Measurements from ENCODE around the gene GCDH. TPM values are rescaled to one million over a fixed set of nuclear protein-coding genes. Genes with fewer than 3 reads are reported as not detected.

GCDH gene
- total and polyA plus RNA-seq, 2 donors from 2014 or later: 21.9 to 45.6 TPM

- DNase-seq: peak in 1 of 5 donors; percentile 29
- TF ChIP-seq, protein P1, sequence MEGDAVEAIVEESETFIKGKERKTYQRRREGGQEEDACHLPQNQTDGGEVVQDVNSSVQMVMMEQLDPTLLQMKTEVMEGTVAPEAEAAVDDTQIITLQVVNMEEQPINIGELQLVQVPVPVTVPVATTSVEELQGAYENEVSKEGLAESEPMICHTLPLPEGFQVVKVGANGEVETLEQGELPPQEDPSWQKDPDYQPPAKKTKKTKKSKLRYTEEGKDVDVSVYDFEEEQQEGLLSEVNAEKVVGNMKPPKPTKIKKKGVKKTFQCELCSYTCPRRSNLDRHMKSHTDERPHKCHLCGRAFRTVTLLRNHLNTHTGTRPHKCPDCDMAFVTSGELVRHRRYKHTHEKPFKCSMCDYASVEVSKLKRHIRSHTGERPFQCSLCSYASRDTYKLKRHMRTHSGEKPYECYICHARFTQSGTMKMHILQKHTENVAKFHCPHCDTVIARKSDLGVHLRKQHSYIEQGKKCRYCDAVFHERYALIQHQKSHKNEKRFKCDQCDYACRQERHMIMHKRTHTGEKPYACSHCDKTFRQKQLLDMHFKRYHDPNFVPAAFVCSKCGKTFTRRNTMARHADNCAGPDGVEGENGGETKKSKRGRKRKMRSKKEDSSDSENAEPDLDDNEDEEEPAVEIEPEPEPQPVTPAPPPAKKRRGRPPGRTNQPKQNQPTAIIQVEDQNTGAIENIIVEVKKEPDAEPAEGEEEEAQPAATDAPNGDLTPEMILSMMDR (IDR thresholded peaks at IDR 0.05; ENCODE audit: borderline replicate concordance, extremely low read depth, insufficient read depth): no peak
- FAIRE-seq: no peak
Observed at GRCh38 chr19:12858041-12858928, 32.7 kb upstream of the GCDH start.

DNA sequence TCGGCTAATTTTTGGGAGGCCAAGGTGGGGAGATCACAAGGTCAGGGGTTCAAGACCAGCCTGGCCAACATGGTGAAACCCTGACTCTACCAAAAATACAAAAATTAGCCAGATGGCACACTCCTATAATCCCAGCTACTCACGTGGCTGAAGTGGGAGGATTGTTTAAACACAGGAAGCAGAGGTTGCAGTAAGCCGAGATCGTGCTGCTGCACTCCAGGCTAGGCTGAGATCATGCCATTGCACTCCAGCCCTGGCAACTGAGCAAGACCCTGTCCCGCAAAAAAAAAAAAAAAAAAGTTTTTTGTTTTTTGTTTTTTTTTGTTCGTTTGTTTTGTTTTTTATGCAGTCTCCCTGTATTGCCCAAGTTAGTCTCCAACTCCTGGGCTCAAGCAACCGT, 31.4 kb upstream of the GCDH start:
- Histone ChIP-seq H3K4me1 (ENCODE audit: control insufficient read depth in 2 of 3, insufficient read depth in 2 of 3, low read depth in 1 of 3, low read length in 3 of 3) (no peaks in the 10 kb centered on the region), H3K9me3 (ENCODE audit: control insufficient read depth in 2 of 3, insufficient read depth in 1 of 3, low read length in 3 of 3) (no peaks in the 10 kb centered on the region), H3K27ac (ENCODE audit: low read depth in 2 of 2, low read length in 2 of 2) (no peak overlapping the region), H3K27me3 (ENCODE audit: control insufficient read depth, insufficient read depth, low read length) (no peaks in the 10 kb centered on the region), H3K36me3 (ENCODE audit: control insufficient read depth in 2 of 3, insufficient read depth in 3 of 3, low read length in 3 of 3) (no peaks in the 10 kb centered on the region), H3K9ac (ENCODE audit: low read length in 3 of 3) (no peak overlapping the region), H3K4me3 (ENCODE audit: low read length in 3 of 3) (no peak overlapping the region)
- DNase-seq (no peak), FAIRE-seq (no peak)
- intact Hi-C loops (cut with DNase I): no loop called here
- TF ChIP-seq, protein P1 (IDR thresholded peaks at IDR 0.05; ENCODE audit: borderline replicate concordance, extremely low read depth, insufficient read depth): no peak

More at GRCh38 chr19:12858041-12858928, 32.7 kb upstream of the GCDH start:
- Histone ChIP-seq H3K27ac (ENCODE audit: low read depth in 2 of 2, low read length in 2 of 2) (no peak overlapping the region), H3K27me3 (ENCODE audit: control insufficient read depth, insufficient read depth, low read length) (no peaks in the 10 kb centered on the region), H3K9ac (ENCODE audit: low read length in 3 of 3) (no peak overlapping the region), H3K4me1 (ENCODE audit: control insufficient read depth in 2 of 3, insufficient read depth in 2 of 3, low read depth in 1 of 3, low read length in 3 of 3) (no peaks in the 10 kb centered on the region), H3K9me3 (ENCODE audit: control insufficient read depth in 2 of 3, insufficient read depth in 1 of 3, low read length in 3 of 3) (no peaks in the 10 kb centered on the region), H3K36me3 (ENCODE audit: control insufficient read depth in 2 of 3, insufficient read depth in 3 of 3, low read length in 3 of 3) (no peaks in the 10 kb centered on the region), H3K4me3 (ENCODE audit: low read length in 3 of 3) (no peak overlapping the region)
- intact Hi-C loops (cut with DNase I): no loop called here

DNA sequence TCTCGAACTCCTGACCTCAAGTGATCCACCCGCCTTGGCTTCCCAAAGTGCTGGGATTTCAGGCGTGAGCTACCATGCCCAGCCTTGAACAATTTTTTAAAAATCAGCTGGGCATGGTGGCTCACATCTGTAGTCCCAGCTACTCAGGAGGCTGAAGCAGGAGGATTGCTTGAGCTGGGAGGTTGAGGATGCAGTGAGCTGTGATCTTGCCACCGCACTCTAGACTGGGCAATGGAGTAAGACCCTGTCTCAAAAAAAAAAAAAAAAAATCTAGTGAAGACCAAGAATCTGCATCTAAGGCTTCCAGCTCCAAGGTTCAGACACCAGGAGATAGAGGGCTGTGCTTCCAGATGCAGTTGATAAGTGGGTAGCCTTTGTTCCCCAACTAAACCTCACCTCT, 26.8 kb upstream of the GCDH start:
- Histone ChIP-seq H3K9ac (ENCODE audit: low read length in 3 of 3) (no peak overlapping the region), H3K36me3 (ENCODE audit: control insufficient read depth in 2 of 3, insufficient read depth in 3 of 3, low read length in 3 of 3) (no peaks in the 10 kb centered on the region), H3K27ac (ENCODE audit: low read depth in 2 of 2, low read length in 2 of 2) (no peak overlapping the region), H3K9me3 (ENCODE audit: control insufficient read depth in 2 of 3, insufficient read depth in 1 of 3, low read length in 3 of 3) (no peaks in the 10 kb centered on the region), H3K4me1 (ENCODE audit: control insufficient read depth in 2 of 3, insufficient read depth in 2 of 3, low read depth in 1 of 3, low read length in 3 of 3) (peaks cover 0 to 4% (median 0%) of the 10 kb centered on the region in 3 donors), H3K4me3 (ENCODE audit: low read length in 3 of 3) (no peak overlapping the region), H3K27me3 (ENCODE audit: control insufficient read depth, insufficient read depth, low read length) (no peaks in the 10 kb centered on the region)
- peak in 1 of 5 donors; percentile 6 for DNase-seq
- intact Hi-C loops (cut with DNase I): no loop called here
- TF ChIP-seq, protein P1 (IDR thresholded peaks at IDR 0.05; ENCODE audit: borderline replicate concordance, extremely low read depth, insufficient read depth): no peak
- FAIRE-seq: no peak

Measured in kidney (tissue), 14 donors.